ENCODE data around the gene UBA52. TPM values are rescaled to one million over a fixed set of nuclear protein-coding genes. Genes with fewer than 3 reads are reported as not detected.

UBA52 gene
- total and polyA plus RNA-seq, 2 of the 13 experiments (the other 11 are each of a cell fraction or from before 2014, with no cell fraction given): 959 to 1,782 TPM

- TF ChIP-seq MAZ (IDR thresholded peaks at IDR 0.05; ENCODE audit: borderline replicate concordance, low read depth, low read length) (peak; percentile 39; the same call in 1 of the 2 replicates), MAZ (CRISPR knock-in tag; IDR thresholded peaks at IDR 0.05; ENCODE audit: low read depth) (peak; percentile 54), ATF6 (CRISPR knock-in tag; conservative IDR thresholded peaks at IDR 0.05) (no peak), ZNF883 (CRISPR knock-in tag; IDR thresholded peaks at IDR 0.05; ENCODE audit: not compliant biosample characterization) (no peak), ZNF136 (CRISPR knock-in tag; IDR thresholded peaks at IDR 0.05; ENCODE audit: low read depth) (no peak), KDM5A (IDR thresholded peaks at IDR 0.05; ENCODE audit: borderline replicate concordance, low read length) (peak; percentile 58; the same call in 1 of the 2 replicates), HDAC2 (CRISPR knock-in tag; IDR thresholded peaks at IDR 0.05) (peak; percentile 91), SMAD3 (CRISPR knock-in tag; IDR thresholded peaks at IDR 0.05) (no peak), FOXA3 (CRISPR knock-in tag; IDR thresholded peaks at IDR 0.05) (no peak; the same call in 1 of the 2 replicates), ZNF3 (CRISPR knock-in tag; IDR thresholded peaks at IDR 0.05) (peak; percentile 42; the same call in 1 of the 2 replicates), IRF9 (CRISPR knock-in tag; IDR thresholded peaks at IDR 0.05; ENCODE audit: borderline replicate concordance) (0 out of 2 replicates have a peak, but pooled peaks have one; percentile 24), TRIM24 (CRISPR knock-in tag; IDR thresholded peaks at IDR 0.05) (no peak), ZBTB1 (CRISPR knock-in tag; IDR thresholded peaks at IDR 0.05; ENCODE audit: borderline replicate concordance) (no peak), HDAC6 (IDR thresholded peaks at IDR 0.05; ENCODE audit: low read depth, low read length) (no peak), ZNF556 (CRISPR knock-in tag; IDR thresholded peaks at IDR 0.05; ENCODE audit: borderline replicate concordance) (no peak), KLF12 (CRISPR knock-in tag; IDR thresholded peaks at IDR 0.05; ENCODE audit: borderline replicate concordance) (0 out of 2 replicates have a peak, but pooled peaks have one; percentile 28), ZSCAN21 (CRISPR knock-in tag; IDR thresholded peaks at IDR 0.05; ENCODE audit: borderline replicate concordance) (no peak), GMEB1 (CRISPR knock-in tag; IDR thresholded peaks at IDR 0.05; ENCODE audit: borderline replicate concordance) (peak; percentile 99), SP2 (CRISPR knock-in tag; IDR thresholded peaks at IDR 0.05) (peak; percentile 72), SMC3 (IDR thresholded peaks at IDR 0.05; ENCODE audit: low read length) (no peak), RFXANK (CRISPR knock-in tag; IDR thresholded peaks at IDR 0.05) (peak; percentile 48; the same call in 1 of the 2 replicates), ZBTB14 (CRISPR knock-in tag; IDR thresholded peaks at IDR 0.05) (no peak; the same call in 1 of the 2 replicates), ZFP62 (CRISPR knock-in tag; IDR thresholded peaks at IDR 0.05) (no peak), ZNF660 (CRISPR knock-in tag; IDR thresholded peaks at IDR 0.05; ENCODE audit: borderline replicate concordance, low read depth) (no peak)
These were observed 14.1 kb upstream of the UBA52 start, which contains the start of gene KXD1 (continued) for GRCh38 chr19:18557411-18558201.
